HL-60/S4 (cell line): ENCODE data around the gene TNS2.

Experiments
- in situ Hi-C: fragments of 300-500 bp; cut with MboI; formaldehyde crosslinking; loops from 2 replicates; pipeline ENCODE4 v1.14.3; 2022; ENCODE audit warnings: low sequenced_read_pairs

TNS2 gene

GRCh38 chr12:53039851-53040250 is 10.0 kb upstream of the TNS2 start:
- in situ Hi-C loops = no loop called here

GRCh38 chr12:53042607-53043454 is 7.0 kb upstream of the TNS2 start:
- in situ Hi-C loops = no loop called here

GRCh38 chr12:53044052-53044581 is 5.7 kb upstream of the TNS2 start:
- in situ Hi-C loops = no loop called here

GRCh38 chr12:53044896-53045695 is 4.8 kb upstream of the TNS2 start:
- in situ Hi-C loops = no loop called here

- in situ Hi-C loops = no loop called here
Measured at GRCh38 chr12:53045696-53046045, 4.2 kb upstream of the TNS2 start.

GRCh38 chr12:53046655-53047220 is 3.1 kb upstream of the TNS2 start:
- in situ Hi-C loops = no loop called here

- in situ Hi-C loops = no loop called here
Measured at GRCh38 chr12:53047221-53048032, 2.4 kb upstream of the TNS2 start.

- in situ Hi-C loops = no loop called here
Measured at GRCh38 chr12:53048033-53048779, 1.7 kb upstream of the TNS2 start.

- in situ Hi-C loops = no loop called here
Measured at GRCh38 chr12:53048780-53049401, 974 bp upstream of the TNS2 start.

- in situ Hi-C loops = no loop called here
Measured at GRCh38 chr12:53050426-53051057, 677 bp downstream of the TNS2 start.

GRCh38 chr12:53051058-53051880 is 1.4 kb downstream of the TNS2 start:
- in situ Hi-C loops = no loop called here

- in situ Hi-C loops = no loop called here
Measured at GRCh38 chr12:53051881-53052412, 2.1 kb downstream of the TNS2 start.

GRCh38 chr12:53052419-53053217 is 2.8 kb downstream of the TNS2 start:
- in situ Hi-C loops = no loop called here

- in situ Hi-C loops = no loop called here
Measured at GRCh38 chr12:53053218-53054111, 3.6 kb downstream of the TNS2 start.

GRCh38 chr12:53054112-53054878 is 4.4 kb downstream of the TNS2 start:
- in situ Hi-C loops = no loop called here
